Osteoblast (primary cell): ENCODE data around the gene PHPT1. TPM values are rescaled to one million over a fixed set of nuclear protein-coding genes. Genes with fewer than 3 reads are reported as not detected.
"Not testable (repeated sequence)": the region's sequence is repeated elsewhere in the genome, so short reads cannot be mapped to it uniquely, and the experiment has no call there.

Experiments
- DNase-seq: peaks from one replicate; pipeline ENCODE4 v3.0.0; 2011; ENCODE audit warnings: low spot score, mixed read lengths; ENCODE audit not compliant: insufficient read length; ENCODE audit errors: missing footprints
- H2AFZ ChIP-seq: 2 replicates; pipeline ENCODE4 v1.6.0; 2011; ENCODE audit warnings: mild to moderate bottlenecking, low read length
- H3K27ac ChIP-seq: 2 replicates; pipeline ENCODE4 v1.5.1; 2011; ENCODE audit warnings: mild to moderate bottlenecking, low read depth, low read length, moderate library complexity
- H3K27me3 ChIP-seq: 2 replicates; pipeline ENCODE4 v1.6.0; 2012; ENCODE audit warnings: mild to moderate bottlenecking, control low read depth, inconsistent platforms, low read length, moderate library complexity; ENCODE audit not compliant: insufficient read depth
- H3K36me3 ChIP-seq: 2 replicates; pipeline ENCODE4 v1.5.1; 2011; ENCODE audit warnings: mild to moderate bottlenecking, low read length, control low read depth, moderate library complexity; ENCODE audit not compliant: insufficient read depth
- H3K4me1 ChIP-seq: 2 replicates; pipeline ENCODE4 v1.5.1; 2011; ENCODE audit warnings: mild to moderate bottlenecking, low read length, control low read depth, moderate library complexity; ENCODE audit not compliant: insufficient read depth
- H3K4me2 ChIP-seq: 2 replicates; pipeline ENCODE4 v1.6.0; 2011; ENCODE audit warnings: mild to moderate bottlenecking, low read length; ENCODE audit not compliant: insufficient read depth
- H3K4me3 ChIP-seq: fragments of 200-600 bp; sonication (generic); 3 replicates; pipeline ENCODE4 v1.5.1; 2012; ENCODE audit warnings: mild to moderate bottlenecking, low read length, inconsistent platforms; ENCODE audit not compliant: insufficient read depth
- H3K79me2 ChIP-seq: 2 replicates; pipeline ENCODE4 v1.6.0; 2012; ENCODE audit warnings: mild to moderate bottlenecking, low read length, control low read depth, inconsistent platforms; ENCODE audit not compliant: insufficient read depth
- H3K9me3 ChIP-seq: 2 replicates; pipeline ENCODE4 v1.5.1; 2011; ENCODE audit warnings: low read depth, low read length, control low read depth
- H4K20me1 ChIP-seq: 2 replicates; pipeline ENCODE4 v1.6.0; 2012; ENCODE audit warnings: mild to moderate bottlenecking, low read length, control low read depth; ENCODE audit not compliant: insufficient read depth
- total RNA-seq: library from RNA; depleted of rRNA; stranded (reverse); fragments of >200 nt; gene quantifications from 2 replicates; pipeline ENCODE4 v1.2.3, GENCODE V29; 2012
- TF ChIP-seq, protein P1 (sequence below): IDR thresholded peaks from 2 replicates; pipeline ENCODE4 v1.5.1; 2011; ENCODE audit warnings: mild to moderate bottlenecking, low read depth, low read length, moderate library complexity; ENCODE audit errors: extremely low read depth

Gene PHPT1
- total RNA-seq, 1 donor: 59.0 TPM

GRCh38 chr9:136837146-136837855, 11.9 kb upstream of the PHPT1 start:
- no peak overlapping the region for H3K4me3 ChIP-seq
- H3K4me1 ChIP-seq: peaks cover 11% of the 10 kb centered on the region
- H3K27me3 ChIP-seq: no peaks in the 10 kb centered on the region
- H2AFZ ChIP-seq: no peak overlapping the region
- H4K20me1 ChIP-seq: peaks cover 6% of the 10 kb centered on the region
- no peak for DNase-seq
- no peak overlapping the region for H3K4me2 ChIP-seq
- H3K36me3 ChIP-seq: peaks cover 10% of the 10 kb centered on the region
- TF ChIP-seq, protein P1, sequence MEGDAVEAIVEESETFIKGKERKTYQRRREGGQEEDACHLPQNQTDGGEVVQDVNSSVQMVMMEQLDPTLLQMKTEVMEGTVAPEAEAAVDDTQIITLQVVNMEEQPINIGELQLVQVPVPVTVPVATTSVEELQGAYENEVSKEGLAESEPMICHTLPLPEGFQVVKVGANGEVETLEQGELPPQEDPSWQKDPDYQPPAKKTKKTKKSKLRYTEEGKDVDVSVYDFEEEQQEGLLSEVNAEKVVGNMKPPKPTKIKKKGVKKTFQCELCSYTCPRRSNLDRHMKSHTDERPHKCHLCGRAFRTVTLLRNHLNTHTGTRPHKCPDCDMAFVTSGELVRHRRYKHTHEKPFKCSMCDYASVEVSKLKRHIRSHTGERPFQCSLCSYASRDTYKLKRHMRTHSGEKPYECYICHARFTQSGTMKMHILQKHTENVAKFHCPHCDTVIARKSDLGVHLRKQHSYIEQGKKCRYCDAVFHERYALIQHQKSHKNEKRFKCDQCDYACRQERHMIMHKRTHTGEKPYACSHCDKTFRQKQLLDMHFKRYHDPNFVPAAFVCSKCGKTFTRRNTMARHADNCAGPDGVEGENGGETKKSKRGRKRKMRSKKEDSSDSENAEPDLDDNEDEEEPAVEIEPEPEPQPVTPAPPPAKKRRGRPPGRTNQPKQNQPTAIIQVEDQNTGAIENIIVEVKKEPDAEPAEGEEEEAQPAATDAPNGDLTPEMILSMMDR: no peak
- no peaks in the 10 kb centered on the region for H3K9me3 ChIP-seq
- no peak overlapping the region for H3K27ac ChIP-seq
- no peaks in the 10 kb centered on the region for H3K79me2 ChIP-seq

- not testable (repeated sequence) for DNase-seq, H4K20me1 ChIP-seq, H2AFZ ChIP-seq, H3K79me2 ChIP-seq, H3K9me3 ChIP-seq, H3K27me3 ChIP-seq, H3K4me2 ChIP-seq, H3K27ac ChIP-seq, H3K4me3 ChIP-seq
- peaks cover 14% of the 10 kb centered on the region for H3K4me1 ChIP-seq
- peaks cover 10% of the 10 kb centered on the region for H3K36me3 ChIP-seq
These were observed 11.3 kb upstream of the PHPT1 start for GRCh38 chr9:136837856-136838277.

DNA sequence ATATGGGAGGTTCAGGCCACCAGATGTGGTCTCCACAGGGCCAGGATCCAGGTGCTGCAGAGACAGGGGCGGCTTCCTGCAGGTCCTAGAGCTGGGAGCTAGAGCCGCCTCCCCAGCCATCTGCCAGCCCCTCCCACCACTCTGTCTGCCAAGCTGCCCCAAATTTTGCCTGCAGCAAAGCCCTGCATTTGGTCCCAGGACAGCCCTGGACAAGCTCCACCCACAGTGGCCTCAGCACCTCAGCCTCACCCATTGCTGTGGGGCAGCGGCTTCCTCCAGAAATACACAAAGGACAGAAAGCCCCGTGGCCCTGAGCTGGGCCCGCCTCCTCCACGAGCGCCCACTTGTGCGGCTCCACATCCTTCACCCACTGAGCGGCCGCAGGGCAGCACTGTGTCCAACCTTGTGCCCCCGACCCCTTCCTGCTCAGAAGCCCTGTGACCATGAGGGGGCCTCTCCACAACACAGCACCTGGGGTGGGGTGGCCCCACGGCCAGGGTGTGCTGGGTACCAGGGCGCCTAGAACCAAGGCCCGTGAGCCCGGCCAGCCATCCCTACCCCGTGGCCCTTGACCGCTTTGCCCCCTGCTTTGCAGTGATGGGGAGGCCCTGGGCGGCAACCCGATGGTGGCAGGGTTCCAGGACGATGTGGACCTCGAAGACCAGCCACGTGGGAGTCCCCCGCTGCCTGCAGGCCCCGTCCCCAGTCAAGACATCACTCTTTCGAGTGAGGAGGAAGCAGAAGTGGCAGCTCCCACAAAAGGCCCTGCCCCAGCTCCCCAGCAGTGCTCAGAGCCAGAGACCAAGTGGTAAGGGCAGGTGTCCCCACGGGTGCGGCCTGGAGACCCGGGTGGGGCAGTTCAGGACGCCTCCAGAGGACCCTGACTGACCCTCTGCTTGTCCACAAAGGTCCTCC, 10.6 kb upstream of the PHPT1 start:
- Histone ChIP-seq H3K36me3 (peaks cover 9% of the 10 kb centered on the region), H3K27me3 (no peaks in the 10 kb centered on the region), H3K79me2 (no peaks in the 10 kb centered on the region), H2AFZ (no peak overlapping the region), H3K4me2 (no peak overlapping the region), H3K4me3 (no peak overlapping the region), H3K27ac (no peak overlapping the region), H3K4me1 (peaks cover 14% of the 10 kb centered on the region), H3K9me3 (no peaks in the 10 kb centered on the region), H4K20me1 (peaks cover 6% of the 10 kb centered on the region)
- TF ChIP-seq, protein P1: no peak
- no peak for DNase-seq

- H4K20me1 ChIP-seq: peaks cover 6% of the 10 kb centered on the region
- H3K9me3 ChIP-seq: no peaks in the 10 kb centered on the region
- no peaks in the 10 kb centered on the region for H3K27me3 ChIP-seq
- H3K79me2 ChIP-seq: no peaks in the 10 kb centered on the region
- H3K4me1 ChIP-seq: peaks cover 14% of the 10 kb centered on the region
- H3K27ac ChIP-seq: no peak overlapping the region
- H3K36me3 ChIP-seq: peaks cover 5% of the 10 kb centered on the region
- H2AFZ ChIP-seq: no peak overlapping the region
- H3K4me3 ChIP-seq: no peak overlapping the region
- no peak overlapping the region for H3K4me2 ChIP-seq
- TF ChIP-seq, protein P1: no peak
- DNase-seq: no peak
These were observed 9.7 kb upstream of the PHPT1 start for GRCh38 chr9:136839229-136840139.
